GM19438 (cell line): ENCODE results near the gene SZT2.
"Not testable (repeated sequence)": the region's sequence is repeated elsewhere in the genome, so short reads cannot be mapped to it uniquely, and the experiment has no call there.

Source experiments
- ATAC-seq: cut with Tn5 transposase; IDR thresholded peaks from one replicate; pipeline ENCODE4 v1.9.1; 2021; ENCODE audit warnings: low read depth; ENCODE audit not compliant: unreplicated experiment

Gene SZT2

DNA sequence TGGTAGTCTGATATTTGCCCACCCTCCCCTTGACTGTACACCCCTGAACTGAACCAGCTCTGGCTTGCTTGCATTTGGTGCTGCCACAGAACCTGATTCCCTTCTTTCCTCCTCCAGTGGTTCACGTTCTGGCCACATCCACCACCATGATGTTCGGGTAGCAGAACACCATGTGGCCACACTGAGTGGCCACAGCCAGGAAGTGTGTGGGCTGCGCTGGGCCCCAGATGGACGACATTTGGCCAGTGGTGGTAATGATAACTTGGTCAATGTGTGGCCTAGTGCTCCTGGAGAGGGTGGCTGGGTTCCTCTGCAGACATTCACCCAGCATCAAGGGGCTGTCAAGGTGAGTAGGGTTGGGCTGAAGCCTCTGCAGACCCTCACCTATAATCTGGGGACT lies 29.1 kb upstream of the SZT2 start:
- ATAC-seq = no peak

DNA sequence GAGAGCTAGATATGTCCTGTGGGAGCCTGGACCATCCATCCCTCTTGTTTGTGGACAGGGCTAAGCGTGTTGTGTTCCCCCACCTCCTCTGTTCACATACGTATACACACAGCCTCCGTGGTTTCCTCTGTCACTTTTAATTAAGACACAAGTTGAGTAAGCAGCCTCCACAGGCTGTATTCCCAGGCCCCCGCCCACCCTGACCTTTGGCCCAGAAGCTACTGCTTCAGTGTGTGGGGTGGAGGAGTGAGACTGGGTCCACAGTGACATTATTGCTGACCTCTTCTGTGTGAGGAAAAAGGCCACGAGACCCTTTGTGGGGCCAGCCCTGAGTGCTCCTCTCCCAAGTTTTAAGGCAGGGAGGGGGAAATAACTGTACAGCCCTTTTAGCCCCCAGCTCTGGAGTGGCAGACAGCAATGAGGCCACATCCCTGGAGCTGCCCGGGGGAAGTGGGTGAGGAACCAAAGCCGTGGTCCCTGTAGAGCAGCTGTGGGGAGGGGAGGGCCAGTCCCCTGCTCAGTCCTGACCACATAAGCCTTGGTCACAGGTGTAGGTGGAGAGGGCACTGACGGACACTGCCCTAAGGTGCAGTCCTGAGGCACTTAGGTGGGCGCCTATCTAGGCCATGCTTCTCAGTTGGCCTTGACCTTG lies 26.3 kb upstream of the SZT2 start:
- no peak for ATAC-seq

DNA sequence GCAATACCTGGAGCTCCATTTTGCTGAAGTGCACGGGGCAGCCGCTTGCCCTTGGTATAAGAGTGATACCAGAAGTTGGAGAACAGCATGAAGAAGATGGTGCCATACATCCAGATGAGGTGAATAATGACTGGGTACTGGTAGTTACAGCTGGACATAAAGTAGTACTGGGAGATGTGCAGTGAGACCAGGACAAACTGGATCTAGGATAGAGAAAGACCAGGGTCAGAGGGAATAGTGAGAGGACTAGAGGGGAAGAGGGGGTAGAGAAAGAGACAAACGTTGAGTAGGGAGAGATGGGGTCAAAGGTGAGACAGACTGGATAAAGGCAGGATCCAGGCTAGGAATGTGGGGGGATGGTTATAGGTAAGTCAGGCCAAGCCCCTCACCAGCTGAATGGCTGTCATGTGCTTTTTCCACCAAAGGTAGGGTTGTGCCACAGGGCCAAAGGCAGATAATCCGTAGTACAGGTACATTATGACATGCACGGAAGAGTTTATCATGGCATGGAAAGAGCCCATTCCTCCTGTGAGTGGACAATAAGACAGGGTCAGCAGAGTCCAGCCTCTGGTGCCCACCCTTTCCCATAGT lies 25.7 kb upstream of the SZT2 start:
- ATAC-seq = no peak

DNA sequence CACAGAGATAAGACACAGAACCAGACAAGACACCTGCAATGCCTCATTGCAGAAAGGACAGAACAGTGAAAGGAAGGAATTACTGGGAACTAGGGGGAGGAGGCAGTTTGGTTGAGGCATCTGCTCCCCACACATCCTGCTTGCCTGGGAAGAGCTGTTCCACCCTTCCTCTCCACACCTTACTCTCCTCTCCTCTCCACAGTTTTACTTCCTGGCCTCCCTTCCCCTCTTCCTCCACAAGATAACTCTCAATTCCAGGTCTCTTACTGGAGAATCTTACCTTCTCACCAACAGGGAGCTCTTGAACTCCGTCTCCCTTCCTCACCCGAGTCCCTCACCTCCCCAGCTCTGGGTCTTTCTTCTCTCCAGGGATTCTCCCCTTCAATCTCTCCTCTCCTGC lies 24.0 kb upstream of the SZT2 start:
- ATAC-seq = no peak

DNA sequence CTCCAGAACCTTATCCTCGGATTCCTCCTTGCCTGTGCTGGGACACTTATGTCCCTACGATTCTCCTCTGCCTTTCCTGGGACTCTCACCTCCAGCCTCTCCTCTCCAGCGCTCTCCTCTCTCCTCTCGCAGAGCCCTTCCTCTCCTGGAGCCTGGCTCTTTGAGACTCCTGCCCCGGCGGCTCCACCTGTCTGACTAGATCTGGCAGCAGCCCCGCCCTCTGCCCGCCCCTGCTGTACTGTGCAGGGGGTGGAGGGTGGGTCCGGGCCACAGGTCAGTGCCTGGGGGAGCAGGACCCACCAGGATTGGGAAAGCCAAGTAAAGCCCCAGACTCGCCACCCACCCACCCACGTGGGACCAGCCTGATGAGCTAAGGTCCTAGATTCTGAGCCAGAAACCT lies 23.5 kb upstream of the SZT2 start:
- ATAC-seq = no peak

DNA sequence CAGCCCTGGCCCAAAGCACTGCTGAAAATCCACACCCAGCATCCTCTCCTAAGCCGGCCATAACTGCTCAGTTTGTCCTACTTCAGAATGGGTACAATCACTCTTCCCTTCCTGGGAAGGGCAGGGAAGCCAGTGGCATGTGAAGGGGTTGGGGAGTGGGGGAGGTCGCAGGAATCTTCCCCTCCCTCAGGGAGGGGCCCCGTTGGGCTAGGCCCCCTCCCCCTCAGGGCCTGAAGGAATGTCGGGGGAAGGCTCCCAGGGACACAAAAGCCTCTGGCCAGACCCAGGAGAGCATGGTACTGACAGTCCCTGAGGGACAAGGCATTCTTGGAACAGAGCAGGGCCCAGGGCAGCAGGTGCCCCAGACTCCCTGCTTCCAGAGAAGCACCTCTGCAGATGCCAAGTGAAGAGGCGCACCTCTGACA lies 23.1 kb upstream of the SZT2 start:
- no peak for ATAC-seq

DNA sequence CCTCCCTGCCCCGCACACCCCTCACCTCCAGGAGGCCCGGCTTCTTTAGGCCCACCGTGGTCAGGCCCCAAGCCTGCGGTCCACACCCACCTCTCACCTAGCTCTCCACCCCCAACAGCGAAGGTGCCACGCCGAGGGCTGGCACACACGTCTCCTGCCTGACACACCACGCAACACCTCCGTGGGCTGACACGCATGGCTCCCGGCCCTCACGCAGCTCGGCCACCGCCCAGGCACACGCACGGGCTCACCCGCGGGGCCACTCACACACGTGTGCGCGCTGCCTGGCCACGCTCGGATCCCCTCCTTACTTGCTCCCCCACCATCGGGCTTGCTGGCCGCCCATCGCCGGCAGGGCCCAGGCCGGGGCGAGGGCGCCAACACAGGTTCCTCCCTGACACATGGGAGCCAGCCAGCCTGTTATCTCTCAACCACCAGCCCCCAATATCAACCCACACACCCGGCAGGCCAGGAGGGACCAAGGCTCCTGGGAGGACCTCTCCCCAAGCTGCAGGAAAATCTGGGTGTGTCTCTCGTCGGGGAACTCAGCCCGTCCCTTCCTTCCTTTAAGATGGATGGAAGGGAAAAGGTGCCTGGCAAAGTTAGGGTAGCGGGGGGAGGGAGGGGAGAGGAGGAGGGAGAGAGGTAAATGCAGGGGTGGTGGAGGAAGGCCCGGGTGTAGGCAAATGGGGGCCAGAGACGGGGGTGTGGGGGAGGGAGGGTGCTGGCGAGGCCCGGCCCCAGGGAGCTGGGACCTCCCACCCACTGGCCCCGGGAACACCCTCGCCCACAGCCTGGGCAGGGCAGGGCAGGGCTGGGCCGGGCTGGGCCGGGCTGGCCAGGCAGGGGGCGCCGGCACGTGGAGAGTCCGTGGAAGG lies 22.4 kb upstream of the SZT2 start:
- peak; percentile 40 for ATAC-seq

DNA sequence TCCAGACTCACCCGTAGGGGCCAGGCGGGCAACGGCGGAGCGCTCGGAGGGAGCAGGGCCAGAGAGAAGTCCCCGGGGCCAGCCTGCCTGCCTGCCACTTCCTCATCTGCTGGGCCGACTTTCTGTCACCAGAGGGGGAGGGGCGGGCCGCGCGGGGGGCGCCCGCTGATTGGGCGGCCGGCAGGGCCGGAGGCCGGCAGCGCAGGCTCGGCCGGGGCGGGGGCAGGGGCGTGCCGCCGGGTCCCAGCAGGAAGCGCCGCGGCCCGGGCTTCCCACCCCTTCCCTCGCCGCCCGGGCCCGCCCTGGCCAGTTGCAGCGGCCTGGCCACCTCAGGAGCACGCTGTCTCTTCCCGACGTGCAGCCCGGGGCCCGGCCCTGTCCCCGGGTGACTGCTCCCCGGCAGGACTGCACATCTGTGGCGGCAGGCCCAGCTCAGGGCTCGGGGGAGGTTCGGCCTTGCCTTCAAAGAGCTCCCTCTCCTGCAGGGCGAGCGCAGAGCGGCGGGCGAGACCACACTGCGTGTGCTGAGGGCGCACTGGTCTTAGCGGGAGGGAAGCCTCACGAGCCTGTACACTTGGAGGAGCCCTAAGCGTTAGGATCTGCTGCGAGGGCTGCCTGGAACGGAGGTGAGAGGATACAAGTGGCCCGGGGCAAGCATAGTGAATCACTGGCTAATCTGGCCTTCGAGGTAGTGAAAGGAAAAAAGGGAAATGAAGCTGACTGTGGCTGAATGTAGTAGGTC lies 21.6 kb upstream of the SZT2 start, which contains the start of gene ELOVL1:
TSS of gene ELOVL1 (minus strand) at position 108 of the 742 bp plus-strand sequence. CDS start 2,402 bp downstream, outside the sequence.
- ATAC-seq = peak; percentile 63

DNA sequence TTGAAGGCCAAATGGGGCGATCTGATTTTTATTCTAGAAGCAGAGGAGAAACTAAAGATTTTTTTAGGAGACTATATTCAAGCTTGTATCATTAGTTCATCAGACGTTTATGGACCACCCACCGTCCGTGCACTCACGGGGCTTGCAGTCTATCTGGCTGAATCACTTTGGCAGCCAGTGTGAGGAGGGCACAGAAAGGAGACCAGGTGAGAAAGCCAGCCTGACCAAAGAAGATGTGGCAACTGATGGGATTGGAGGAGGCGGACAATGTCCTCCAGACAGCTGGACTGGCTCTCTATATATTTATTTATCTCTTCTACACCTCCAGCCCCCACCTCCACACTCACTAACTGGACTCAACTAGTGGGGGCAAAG lies 21.1 kb upstream of the SZT2 start:
- ATAC-seq = no peak

DNA sequence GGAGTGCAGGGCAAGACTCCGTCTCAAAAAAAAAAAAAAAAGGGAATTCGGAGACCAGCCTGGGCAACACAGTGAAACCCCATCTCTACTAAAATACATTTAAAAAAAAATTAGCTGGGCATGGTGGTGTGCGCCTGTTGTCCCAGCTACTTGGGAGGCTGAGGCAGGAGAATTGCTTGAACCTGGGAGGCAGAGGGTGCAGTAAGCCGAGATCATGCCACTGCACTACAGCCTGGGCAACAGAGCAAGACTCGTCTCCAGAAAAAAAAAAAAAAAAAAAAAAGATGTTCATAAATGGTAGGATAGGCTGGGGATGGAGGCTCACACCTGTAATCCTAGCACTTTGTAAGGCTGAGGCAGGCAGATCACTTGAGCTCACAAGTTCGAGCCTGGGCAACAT lies 19.9 kb upstream of the SZT2 start:
- ATAC-seq = not testable (repeated sequence)

DNA sequence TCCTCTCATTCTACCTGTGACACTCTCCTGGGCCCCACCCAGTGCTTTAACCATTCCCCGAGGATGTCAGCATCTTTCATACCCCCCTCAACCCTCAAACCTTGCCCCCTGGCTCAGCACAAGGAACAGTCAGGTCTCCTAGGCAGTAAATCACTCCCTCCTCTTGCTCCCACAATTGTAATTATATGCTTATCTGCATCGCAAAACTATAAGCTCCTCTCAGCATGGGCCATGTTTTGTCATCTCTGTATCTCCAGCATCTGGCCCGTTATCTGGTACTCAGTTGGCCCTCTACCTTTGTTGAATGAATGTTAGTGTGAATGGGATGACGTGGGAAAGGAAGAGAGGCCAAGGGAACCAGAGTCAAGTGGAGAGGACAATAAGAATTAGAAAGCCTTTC lies 19.1 kb upstream of the SZT2 start:
- no peak for ATAC-seq

DNA sequence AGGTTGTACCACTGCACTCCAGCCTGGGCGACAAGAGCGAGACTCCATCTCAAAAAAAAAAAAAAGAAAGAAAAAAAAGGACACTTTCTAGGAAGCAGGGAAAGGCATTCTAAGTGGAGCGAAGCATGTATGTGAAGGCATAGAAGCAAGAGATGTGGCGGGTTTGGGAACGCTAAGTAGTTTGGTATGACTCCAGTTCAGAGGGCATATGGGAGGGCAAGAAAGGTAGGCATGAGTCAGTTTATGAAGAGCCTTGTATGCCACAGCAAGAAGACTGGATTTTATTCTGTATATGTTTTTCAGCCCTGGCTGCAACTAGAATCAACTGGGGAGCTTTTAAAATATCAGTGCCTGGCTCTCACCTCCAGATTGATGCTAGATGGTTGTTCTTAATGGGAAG lies 17.5 kb upstream of the SZT2 start:
- no peak for ATAC-seq

DNA sequence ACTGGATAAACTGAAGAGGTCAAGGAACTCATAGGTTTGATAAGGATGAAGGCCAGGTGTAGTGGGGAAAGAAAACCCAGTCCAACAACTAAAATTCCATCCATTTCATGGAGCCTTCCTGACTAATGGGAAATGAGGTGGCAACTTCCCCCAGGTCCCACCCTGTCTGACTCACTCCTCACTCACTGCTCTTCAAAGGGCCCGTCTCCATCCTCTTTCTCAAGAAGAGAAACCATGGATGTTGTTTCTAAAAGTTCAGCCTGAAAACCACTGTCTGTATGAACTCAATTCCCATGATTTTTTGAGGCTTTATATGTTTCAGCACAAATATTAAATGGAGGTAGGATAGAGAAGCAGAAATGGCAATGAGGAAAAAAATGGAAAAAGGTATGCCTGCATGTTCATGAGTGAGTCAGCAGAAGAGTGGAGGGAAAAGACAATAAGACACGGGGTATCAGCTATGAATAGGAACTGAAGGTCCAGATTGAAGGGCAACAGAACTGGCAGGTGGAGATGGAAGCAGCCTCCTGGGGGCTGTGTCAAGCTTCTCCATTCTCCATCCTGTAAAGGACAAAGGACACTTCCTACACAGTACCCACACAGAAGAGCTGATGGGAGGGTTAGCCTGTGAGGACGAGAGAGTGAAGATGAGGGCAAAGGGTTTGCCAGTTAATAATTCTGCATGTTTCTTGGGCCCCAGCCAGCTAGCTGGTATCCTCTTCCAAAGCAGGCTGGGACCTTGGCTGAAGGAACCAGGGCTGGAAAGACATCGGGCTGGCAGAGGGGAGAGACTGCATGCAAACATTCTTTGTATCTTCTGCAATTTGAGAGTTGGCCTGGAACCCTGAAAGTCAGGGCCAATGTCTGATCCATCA lies 16.4 kb upstream of the SZT2 start:
- ATAC-seq = no peak

DNA sequence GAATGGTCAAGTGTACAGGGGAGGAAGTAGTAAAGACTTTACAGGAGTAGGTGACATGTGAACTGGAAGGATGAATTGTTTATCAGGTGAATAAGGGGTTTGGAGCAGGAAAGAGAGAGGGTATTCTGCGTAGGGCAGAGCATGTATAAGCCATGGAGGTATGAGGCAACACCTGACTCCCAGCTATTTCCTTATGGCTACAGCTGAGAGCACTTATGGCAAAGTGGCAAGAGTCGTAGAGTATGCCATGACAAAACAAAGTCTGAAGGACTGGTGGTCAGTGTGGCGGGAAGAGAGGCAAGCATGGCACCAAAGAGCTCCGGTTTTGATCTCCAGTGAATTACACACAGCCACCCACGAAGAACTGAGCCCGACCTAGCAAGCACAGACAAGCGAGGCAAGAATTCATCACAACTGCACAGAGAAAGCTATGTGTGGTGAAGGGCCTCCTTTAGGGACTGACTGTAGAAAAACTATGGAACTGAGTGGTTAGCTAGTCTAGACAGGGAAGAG lies 12.9 kb upstream of the SZT2 start:
- ATAC-seq = no peak

DNA sequence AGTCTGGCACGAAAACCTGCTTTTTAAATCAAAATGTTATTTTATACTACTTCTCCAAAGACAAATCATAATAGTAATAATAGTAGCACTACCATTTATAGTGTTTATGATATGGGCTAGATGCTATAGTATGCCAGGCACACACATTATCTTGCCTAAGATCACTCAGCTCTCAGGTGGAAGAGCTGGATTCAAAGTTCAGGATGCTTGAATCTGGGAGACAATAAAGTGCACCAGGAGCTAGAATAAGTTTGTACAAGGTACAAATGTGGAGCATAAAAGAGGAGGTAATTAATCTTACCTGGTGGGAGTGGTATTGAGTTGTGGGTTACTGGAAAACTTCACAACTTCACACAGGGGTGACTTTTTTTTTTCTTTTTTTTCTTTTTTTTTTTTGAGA lies 11.9 kb upstream of the SZT2 start:
- no peak for ATAC-seq

DNA sequence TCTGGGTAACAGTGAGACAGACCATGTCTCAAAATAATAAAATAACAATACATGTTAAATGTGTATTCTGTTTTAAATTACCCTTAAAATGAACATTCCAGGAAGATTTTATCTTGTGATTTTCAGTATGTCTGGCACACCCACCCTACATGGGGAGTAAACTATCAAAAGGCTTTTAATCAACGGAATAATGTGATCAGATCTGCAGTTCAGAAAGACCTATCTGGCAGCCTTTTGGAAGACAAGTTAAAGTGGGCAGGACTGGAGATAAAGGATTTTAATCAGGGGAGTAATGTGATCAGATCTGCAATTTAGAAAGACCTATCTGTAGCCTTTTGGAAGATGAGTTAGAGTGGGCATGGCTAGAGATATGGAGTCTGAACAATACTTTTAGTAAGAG lies 10.2 kb upstream of the SZT2 start:
- ATAC-seq = no peak

DNA sequence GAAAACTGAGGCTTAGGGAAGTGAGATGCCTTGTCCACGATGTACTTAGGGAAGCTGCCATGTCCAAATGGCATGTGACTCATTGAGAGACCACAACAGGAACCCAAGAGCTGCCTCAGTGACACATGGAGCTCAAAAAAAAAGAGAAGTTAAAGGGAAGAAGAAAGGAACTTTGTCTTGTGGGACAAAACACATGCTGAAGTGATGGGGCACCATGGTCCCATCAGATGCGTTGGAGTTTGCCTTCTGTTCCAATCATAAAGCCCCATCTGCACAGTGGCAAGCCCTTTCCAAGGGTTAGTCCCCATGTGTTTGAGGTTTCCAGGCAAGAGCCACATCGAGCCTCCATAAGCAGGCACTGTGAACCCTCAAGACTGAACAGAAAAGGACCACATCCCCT lies 8.1 kb upstream of the SZT2 start:
- ATAC-seq = no peak

DNA sequence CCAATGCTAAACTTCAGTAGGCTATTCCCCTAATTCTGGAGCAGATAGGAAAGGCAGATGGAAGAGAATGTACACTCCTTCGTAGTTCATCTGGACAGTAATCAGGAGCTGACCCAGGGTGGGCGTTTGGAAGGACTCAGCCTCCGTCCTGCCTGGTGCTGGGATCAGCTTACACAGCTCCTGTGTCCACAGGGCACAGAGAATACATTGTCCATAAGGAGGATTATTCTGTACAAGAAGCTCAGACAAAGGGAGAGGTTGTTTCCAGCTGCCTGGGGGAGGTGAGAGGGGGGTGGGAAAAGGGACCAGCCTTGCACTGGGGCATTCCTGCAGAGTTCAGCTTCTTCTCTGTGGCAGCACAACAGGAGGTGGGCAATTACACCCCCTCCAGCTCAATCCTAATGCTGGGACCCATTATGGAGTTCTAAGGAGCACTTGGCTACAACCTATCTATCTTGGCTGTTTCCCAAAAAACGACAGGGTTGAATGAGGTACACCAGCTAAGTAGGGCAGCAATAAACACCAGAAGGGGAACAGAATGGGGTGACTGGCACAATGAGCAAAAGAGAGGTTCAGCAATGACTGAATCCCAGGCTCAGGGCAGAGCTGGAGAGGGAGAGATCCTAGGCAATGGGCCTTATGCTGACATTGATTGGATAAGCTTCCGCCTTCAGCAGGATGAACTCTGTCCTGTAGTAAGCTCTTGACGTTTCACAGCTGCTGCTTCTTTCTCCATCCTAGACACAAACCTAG lies 7.5 kb upstream of the SZT2 start:
- no peak for ATAC-seq

DNA sequence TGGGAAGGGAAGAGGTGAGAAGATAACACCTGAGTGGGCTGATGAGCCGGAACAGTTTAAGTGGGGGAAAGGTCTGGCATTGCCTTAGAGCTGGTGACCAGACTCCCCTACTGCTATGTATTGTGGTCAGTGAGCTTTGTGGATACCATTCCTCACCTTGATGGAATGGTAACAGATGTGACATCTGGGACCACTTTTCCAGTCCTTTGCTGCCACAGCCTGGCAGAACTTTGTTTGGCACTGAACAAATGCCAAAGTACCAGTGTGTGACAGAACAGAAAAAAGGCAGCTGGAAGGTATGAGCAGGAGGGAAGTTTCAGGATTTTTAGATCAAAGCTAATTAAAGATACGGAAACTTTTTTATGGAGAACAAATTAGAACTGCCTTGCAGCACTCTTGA lies 6.2 kb upstream of the SZT2 start:
- no peak for ATAC-seq
